PFSK-1 (cell line): ENCODE data around the gene APCS.

ENCODE experiments used
- FOXP2 ChIP-seq: optimal IDR thresholded peaks from 2 replicates; pipeline ENCODE3; 2011; ENCODE audit warnings: borderline replicate concordance, control low read depth, inconsistent platforms; ENCODE audit not compliant: insufficient read depth; ENCODE audit errors: extremely low read length, extremely low read depth
- POLR2AphosphoS5 ChIP-seq: IDR thresholded peaks from 2 replicates; pipeline ENCODE4 v1.6.1; 2012; ENCODE audit warnings: low read depth, mild to moderate bottlenecking, control low read depth, low read length, moderate library complexity
- SIN3A ChIP-seq: IDR thresholded peaks from 2 replicates; pipeline ENCODE4 v1.6.1; 2012; ENCODE audit warnings: mild to moderate bottlenecking, low read length, moderate library complexity, borderline replicate concordance; ENCODE audit not compliant: insufficient read depth
- TAF1 ChIP-seq: IDR thresholded peaks from 2 replicates; pipeline ENCODE4 v1.6.1; 2012; ENCODE audit warnings: low read length, control low read depth, borderline replicate concordance; ENCODE audit not compliant: insufficient read depth
- TF ChIP-seq, protein P1 (sequence below), 2 experiments: IDR thresholded peaks; 2 replicates each; pipeline versions ENCODE4 v1.6.1 to v1.8.0; 2011 to 2012; ENCODE audit warnings: low read depth in 2 of 2, low read length in 2 of 2, control low read depth in 1 of 2, inconsistent platforms in 1 of 2, mild to moderate bottlenecking in 1 of 2, moderate library complexity in 1 of 2; ENCODE audit not compliant: insufficient read depth in 1 of 2

APCS gene

GRCh38 chr1:159600894-159601293 is 13.3 kb downstream of the APCS start:
- no peak for TF ChIP-seq FOXP2
- TF ChIP-seq, protein P1, sequence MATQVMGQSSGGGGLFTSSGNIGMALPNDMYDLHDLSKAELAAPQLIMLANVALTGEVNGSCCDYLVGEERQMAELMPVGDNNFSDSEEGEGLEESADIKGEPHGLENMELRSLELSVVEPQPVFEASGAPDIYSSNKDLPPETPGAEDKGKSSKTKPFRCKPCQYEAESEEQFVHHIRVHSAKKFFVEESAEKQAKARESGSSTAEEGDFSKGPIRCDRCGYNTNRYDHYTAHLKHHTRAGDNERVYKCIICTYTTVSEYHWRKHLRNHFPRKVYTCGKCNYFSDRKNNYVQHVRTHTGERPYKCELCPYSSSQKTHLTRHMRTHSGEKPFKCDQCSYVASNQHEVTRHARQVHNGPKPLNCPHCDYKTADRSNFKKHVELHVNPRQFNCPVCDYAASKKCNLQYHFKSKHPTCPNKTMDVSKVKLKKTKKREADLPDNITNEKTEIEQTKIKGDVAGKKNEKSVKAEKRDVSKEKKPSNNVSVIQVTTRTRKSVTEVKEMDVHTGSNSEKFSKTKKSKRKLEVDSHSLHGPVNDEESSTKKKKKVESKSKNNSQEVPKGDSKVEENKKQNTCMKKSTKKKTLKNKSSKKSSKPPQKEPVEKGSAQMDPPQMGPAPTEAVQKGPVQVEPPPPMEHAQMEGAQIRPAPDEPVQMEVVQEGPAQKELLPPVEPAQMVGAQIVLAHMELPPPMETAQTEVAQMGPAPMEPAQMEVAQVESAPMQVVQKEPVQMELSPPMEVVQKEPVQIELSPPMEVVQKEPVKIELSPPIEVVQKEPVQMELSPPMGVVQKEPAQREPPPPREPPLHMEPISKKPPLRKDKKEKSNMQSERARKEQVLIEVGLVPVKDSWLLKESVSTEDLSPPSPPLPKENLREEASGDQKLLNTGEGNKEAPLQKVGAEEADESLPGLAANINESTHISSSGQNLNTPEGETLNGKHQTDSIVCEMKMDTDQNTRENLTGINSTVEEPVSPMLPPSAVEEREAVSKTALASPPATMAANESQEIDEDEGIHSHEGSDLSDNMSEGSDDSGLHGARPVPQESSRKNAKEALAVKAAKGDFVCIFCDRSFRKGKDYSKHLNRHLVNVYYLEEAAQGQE (IDR thresholded peaks at IDR 0.05; ENCODE audit: insufficient read depth in 1 of 2, low read depth in 2 of 2, low read length in 2 of 2): no peak
- no peak for TF ChIP-seq TAF1
- no peak for TF ChIP-seq SIN3A
- no peak for TF ChIP-seq POLR2AphosphoS5

- TF ChIP-seq POLR2AphosphoS5 (no peak), TAF1 (no peak), SIN3A (no peak), FOXP2 (no peak)
- TF ChIP-seq, protein P1 (IDR thresholded peaks at IDR 0.05; ENCODE audit: insufficient read depth in 1 of 2, low read depth in 2 of 2, low read length in 2 of 2): no peak
Observed at GRCh38 chr1:159602501-159602999, 14.9 kb downstream of the APCS start.

DNA sequence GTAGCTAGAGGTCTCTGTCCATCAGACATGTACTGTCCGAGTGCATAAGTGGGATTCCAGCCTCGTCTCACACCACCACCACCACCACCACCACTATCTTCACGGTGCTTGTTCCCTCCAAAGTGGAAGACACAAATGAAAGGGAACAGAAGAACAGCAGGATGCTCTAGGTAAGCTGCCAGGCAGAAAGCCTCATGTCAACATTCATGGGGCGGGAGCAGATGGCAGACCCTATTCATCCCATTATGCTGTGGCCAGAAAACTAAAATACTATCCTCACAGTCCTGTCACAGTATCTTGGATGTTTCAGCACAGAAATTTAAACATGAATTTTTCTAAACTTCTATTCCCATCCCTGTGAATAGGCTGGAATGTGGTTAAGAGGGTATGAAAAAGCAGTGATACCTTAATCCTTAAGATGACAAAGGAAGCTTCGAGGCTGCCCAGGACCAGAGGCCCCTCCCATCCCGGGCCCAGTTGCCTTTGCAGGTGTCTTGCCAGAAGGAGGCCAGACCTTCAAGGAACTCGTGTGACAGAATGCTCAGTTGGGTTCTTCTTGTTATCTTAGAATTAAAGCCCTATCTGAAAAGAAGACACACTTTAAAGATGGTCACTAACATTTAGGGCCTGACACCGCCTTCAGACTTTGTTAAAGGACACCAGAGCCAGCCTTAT is 24.7 kb downstream of the APCS start:
- TF ChIP-seq, protein P1 (IDR thresholded peaks at IDR 0.05; ENCODE audit: insufficient read depth in 1 of 2, low read depth in 2 of 2, low read length in 2 of 2): no peak
- TF ChIP-seq SIN3A (no peak), TAF1 (no peak), FOXP2 (no peak), POLR2AphosphoS5 (no peak)

- TF ChIP-seq POLR2AphosphoS5: no peak
- TF ChIP-seq, protein P1 (IDR thresholded peaks at IDR 0.05; ENCODE audit: insufficient read depth in 1 of 2, low read depth in 2 of 2, low read length in 2 of 2): no peak
- no peak for TF ChIP-seq SIN3A
- TF ChIP-seq TAF1: no peak
- no peak for TF ChIP-seq FOXP2
Observed at GRCh38 chr1:159632922-159633321, 45.3 kb downstream of the APCS start.
